BJ (cell line): ENCODE results near the gene SYT17. TPM values are rescaled to one million over a fixed set of nuclear protein-coding genes. Genes with fewer than 3 reads are reported as not detected.

Experiments
- CTCF ChIA-PET: fragments of 350-600 bp; formaldehyde crosslinking; extraction: SDS; loops from one replicate; lab custom pipeline; 2021; ENCODE audit warnings: antibody characterized with exemption, inconsistent platforms; lab: Yijun Ruan, JAX
- POLR2A ChIA-PET: fragments of 300-600 bp; sonication (Branson Sonifier 250); formaldehyde crosslinking; extraction: SDS; loops from one replicate; lab custom pipeline; 2021; ENCODE audit warnings: antibody characterized with exemption; lab: Charles Lee
- DNase-seq: peaks from one replicate; pipeline ENCODE4 v3.0.0-alpha.2; 2011; ENCODE audit warnings: low read depth
- H3K27me3 ChIP-seq: 2 replicates; pipeline ENCODE4 v1.6.0; 2011; ENCODE audit warnings: low read length; ENCODE audit not compliant: control insufficient read depth, insufficient read depth
- H3K36me3 ChIP-seq: 2 replicates; pipeline ENCODE4 v1.5.1; 2011; ENCODE audit warnings: low read length; ENCODE audit not compliant: control insufficient read depth, insufficient read depth
- H3K4me3 ChIP-seq: 2 replicates; pipeline ENCODE4 v1.5.1; 2011; ENCODE audit warnings: low read depth, mild to moderate bottlenecking, control low read depth, low read length
- CTCF ChIP-seq: IDR thresholded peaks from 2 replicates; pipeline ENCODE4 v1.5.1; 2011; ENCODE audit warnings: low read depth, mild to moderate bottlenecking, control low read depth, inconsistent platforms, low read length, moderate library complexity; ENCODE audit not compliant: insufficient read depth
- polyA plus RNA-seq: library from polyadenylated mRNA; depleted of rRNA; stranded (reverse); fragments of >200 nt; gene quantifications from 2 replicates; pipeline ENCODE4 v1.2.3, GENCODE V29; 2011

Gene SYT17
- polyA plus RNA-seq, 1 experiment = not detected

- Histone ChIP-seq H3K27me3 (peaks cover 25% of the 10 kb centered on the region), H3K36me3 (no peaks in the 10 kb centered on the region), H3K4me3 (no peak overlapping the region)
- POLR2A ChIA-PET = no interaction called here
- TF ChIP-seq CTCF = no peak
- DNase-seq = no peak
- CTCF ChIA-PET = no interaction called here
Observed at GRCh38 chr16:19172098-19172780, 4.2 kb downstream of the SYT17 start.

- DNase-seq = no peak
- TF ChIP-seq CTCF = no peak
- Histone ChIP-seq H3K27me3 (peaks cover 23% of the 10 kb centered on the region), H3K4me3 (no peak overlapping the region), H3K36me3 (no peaks in the 10 kb centered on the region)
- POLR2A ChIA-PET = no interaction called here
- CTCF ChIA-PET = interaction anchor here (1.1 kb wide), 1 partner anchor 10 kb away, joined by 4 read pairs; no protein-coding TSS in a partner anchor
Observed at GRCh38 chr16:19173059-19173458, 5.0 kb downstream of the SYT17 start.

- H3K36me3 ChIP-seq = no peaks in the 10 kb centered on the region
- no peak for TF ChIP-seq CTCF
- no peak for DNase-seq
- H3K4me3 ChIP-seq = no peak overlapping the region
- ChIA-PET CTCF (interaction anchor here (0.9 to 1.1 kb wide), 2 partner anchors 9 to 12 kb away, joined by 4 to 6 read pairs; no protein-coding TSS in a partner anchor), POLR2A (no interaction called here)
- peaks cover 20% of the 10 kb centered on the region for H3K27me3 ChIP-seq
Observed at GRCh38 chr16:19173649-19174383, 5.8 kb downstream of the SYT17 start.

- TF ChIP-seq CTCF = no peak
- ChIA-PET POLR2A (no interaction called here), CTCF (interaction anchor here (0.9 kb wide), 1 partner anchor 12 kb away, joined by 6 read pairs; no protein-coding TSS in a partner anchor)
- H3K27me3 ChIP-seq = peaks cover 14% of the 10 kb centered on the region
- DNase-seq = no peak
- H3K36me3 ChIP-seq = no peaks in the 10 kb centered on the region
- H3K4me3 ChIP-seq = no peak overlapping the region
Observed at GRCh38 chr16:19174478-19174877, 6.4 kb downstream of the SYT17 start.
